NCI-H748 (cell line): ENCODE data around the gene ANKRD40.
"Not testable (repeated sequence)": the region's sequence is repeated elsewhere in the genome, so short reads cannot be mapped to it uniquely, and the experiment has no call there.

Experiments used
- DNase-seq: peaks from one replicate; lab custom pipeline; 2025; ENCODE audit not compliant: unreplicated experiment; lab: John Stamatoyannopoulos, UW

ANKRD40 gene

GRCh38 chr17:50712641-50713040 is 4.9 kb upstream of the ANKRD40 start:
- no peak for DNase-seq

GRCh38 chr17:50710650-50711049 is 2.9 kb upstream of the ANKRD40 start:
- DNase-seq, result no peak

GRCh38 chr17:50710025-50710424 is 2.3 kb upstream of the ANKRD40 start:
- DNase-seq, result no peak

GRCh38 chr17:50709053-50709452 is 1.3 kb upstream of the ANKRD40 start:
- not testable (repeated sequence) for DNase-seq

- DNase-seq, result peak; percentile 38
These were observed 611 bp upstream of the ANKRD40 start for GRCh38 chr17:50708050-50709000.

GRCh38 chr17:50703162-50703561 is 4.6 kb downstream of the ANKRD40 start:
- DNase-seq, result no peak

- DNase-seq, result no peak
These were observed 8.3 kb downstream of the ANKRD40 start for GRCh38 chr17:50699410-50699809.

- DNase-seq, result no peak
These were observed 9.9 kb downstream of the ANKRD40 start for GRCh38 chr17:50697663-50698272.

GRCh38 chr17:50697062-50697461 is 10.7 kb downstream of the ANKRD40 start:
- no peak for DNase-seq

GRCh38 chr17:50696365-50696879 is 11.3 kb downstream of the ANKRD40 start:
- DNase-seq, result no peak

- no peak for DNase-seq
These were observed 14.6 kb downstream of the ANKRD40 start for GRCh38 chr17:50693036-50693682.

GRCh38 chr17:50692448-50693035 is 15.2 kb downstream of the ANKRD40 start:
- DNase-seq, result no peak

- no peak for DNase-seq
These were observed 15.9 kb downstream of the ANKRD40 start for GRCh38 chr17:50691550-50692447.

- DNase-seq, result no peak
These were observed 16.7 kb downstream of the ANKRD40 start for GRCh38 chr17:50690887-50691549.

GRCh38 chr17:50689956-50690886 is 17.5 kb downstream of the ANKRD40 start:
- DNase-seq, result no peak

GRCh38 chr17:50689251-50689650 is 18.5 kb downstream of the ANKRD40 start:
- DNase-seq, result no peak

GRCh38 chr17:50688245-50688644 is 19.5 kb downstream of the ANKRD40 start:
- no peak for DNase-seq

GRCh38 chr17:50687200-50688066 is 20.3 kb downstream of the ANKRD40 start:
- no peak for DNase-seq
